VCaP (cell line): ENCODE data around the gene ZNF792.
"Not testable (repeated sequence)": the region's sequence is repeated elsewhere in the genome, so short reads cannot be mapped to it uniquely, and the experiment has no call there.

ENCODE experiments used
- H3K27ac ChIP-seq: fragments of 450-650 bp; 2 replicates; pipeline ENCODE4 v1.5.1; 2017
- TF ChIP-seq, protein P1 (sequence below): fragments of 450-650 bp; conservative IDR thresholded peaks from 2 replicates; pipeline ENCODE4 v1.5.1; 2017; ENCODE audit warnings: mild to moderate bottlenecking, moderate library complexity

Gene ZNF792

DNA sequence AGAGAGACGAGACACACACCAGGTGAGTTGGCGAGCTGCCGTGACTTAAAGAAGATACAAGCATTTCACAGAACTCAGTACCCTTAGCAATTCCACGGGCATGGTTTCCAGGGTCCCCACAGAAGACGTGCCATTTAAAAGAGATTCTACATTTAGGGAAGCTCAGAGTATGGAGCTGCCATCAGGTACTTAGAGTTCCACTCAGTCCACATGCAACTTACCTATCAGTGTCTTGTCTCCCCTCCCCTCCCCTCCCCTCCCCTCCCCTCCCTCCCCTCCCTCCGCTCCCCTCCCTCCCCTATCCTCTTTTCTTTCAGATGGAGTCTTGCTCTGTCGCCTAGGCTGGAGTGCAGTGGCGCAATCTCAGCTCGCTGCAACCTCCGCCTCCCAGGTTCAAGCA is 25.1 kb downstream of the ZNF792 start:
- TF ChIP-seq, protein P1, sequence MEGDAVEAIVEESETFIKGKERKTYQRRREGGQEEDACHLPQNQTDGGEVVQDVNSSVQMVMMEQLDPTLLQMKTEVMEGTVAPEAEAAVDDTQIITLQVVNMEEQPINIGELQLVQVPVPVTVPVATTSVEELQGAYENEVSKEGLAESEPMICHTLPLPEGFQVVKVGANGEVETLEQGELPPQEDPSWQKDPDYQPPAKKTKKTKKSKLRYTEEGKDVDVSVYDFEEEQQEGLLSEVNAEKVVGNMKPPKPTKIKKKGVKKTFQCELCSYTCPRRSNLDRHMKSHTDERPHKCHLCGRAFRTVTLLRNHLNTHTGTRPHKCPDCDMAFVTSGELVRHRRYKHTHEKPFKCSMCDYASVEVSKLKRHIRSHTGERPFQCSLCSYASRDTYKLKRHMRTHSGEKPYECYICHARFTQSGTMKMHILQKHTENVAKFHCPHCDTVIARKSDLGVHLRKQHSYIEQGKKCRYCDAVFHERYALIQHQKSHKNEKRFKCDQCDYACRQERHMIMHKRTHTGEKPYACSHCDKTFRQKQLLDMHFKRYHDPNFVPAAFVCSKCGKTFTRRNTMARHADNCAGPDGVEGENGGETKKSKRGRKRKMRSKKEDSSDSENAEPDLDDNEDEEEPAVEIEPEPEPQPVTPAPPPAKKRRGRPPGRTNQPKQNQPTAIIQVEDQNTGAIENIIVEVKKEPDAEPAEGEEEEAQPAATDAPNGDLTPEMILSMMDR = no peak
- H3K27ac ChIP-seq = no peak overlapping the region

DNA sequence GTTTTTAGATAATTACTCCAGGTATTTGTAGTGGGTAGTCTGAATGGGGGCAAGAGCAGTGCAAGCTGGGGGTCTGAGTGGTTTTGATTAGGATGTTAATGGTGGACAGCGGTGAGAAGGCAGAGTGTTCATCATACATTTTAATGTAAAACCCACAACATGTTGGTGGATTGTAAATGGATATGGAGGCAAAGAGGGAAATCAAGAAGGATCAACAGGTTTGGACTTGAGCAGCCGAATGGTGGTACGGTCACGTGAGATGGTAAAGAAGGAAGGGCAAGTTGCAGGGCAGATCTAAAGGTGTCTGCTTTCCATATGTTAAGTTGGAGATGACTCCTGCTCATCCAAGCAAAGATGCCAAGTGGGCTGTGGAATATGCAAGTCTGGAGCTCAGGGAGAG is 27.8 kb downstream of the ZNF792 start:
- no peak overlapping the region for H3K27ac ChIP-seq
- TF ChIP-seq, protein P1 = no peak

DNA sequence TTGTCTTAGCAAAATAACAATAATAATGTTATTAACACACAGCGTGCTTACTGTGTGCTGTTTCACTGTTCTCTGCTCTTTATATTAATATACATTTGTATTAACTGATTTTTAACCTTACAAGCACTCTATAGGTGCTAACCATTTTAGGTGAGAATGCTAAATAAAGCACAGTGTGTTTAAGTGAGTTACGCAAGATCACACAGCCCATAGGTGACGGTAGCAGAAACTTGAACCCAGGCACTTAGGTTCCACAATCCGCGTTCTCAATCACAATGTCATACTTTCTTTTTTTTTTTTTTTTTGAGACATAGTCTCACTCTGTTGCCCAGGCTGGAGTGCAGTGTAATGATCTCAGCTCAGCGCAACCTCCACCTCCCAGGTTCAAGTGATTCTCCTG is 31.5 kb downstream of the ZNF792 start:
- TF ChIP-seq, protein P1 = no peak
- H3K27ac ChIP-seq = no peak overlapping the region

DNA sequence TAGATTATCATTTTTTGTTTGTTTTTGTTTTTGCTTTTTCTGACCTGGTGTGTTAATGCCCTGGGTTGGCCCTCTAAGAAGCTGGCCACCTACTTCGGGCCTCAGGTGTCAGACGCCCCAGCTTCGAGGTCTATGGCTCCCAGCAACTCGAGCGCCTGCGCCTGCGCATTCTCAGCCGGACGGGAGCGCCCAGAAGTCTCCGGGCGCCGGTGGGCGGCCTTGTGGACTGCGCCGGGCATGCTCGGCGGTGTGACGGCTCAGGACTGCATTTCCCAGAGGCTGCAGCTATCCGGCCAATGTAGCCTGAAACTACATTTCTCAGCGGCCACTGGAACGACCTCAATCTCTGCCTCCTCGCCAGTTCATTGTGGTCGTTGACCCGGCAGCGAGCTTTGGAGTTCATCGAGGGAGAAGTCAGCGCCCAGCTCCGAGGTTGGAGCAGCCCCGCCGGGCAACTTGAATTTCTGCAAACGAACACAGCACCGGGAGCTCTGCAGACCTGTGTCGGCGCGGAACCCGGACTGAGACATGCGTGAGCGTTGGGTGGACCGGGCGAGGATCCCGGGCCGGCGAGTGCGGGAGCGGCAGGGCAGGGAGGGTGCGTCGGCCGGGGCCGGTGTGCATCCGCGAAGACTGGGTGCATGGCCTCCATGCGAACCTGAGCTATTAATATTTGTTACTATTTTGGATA is 37.2 kb downstream of the ZNF792 start, which contains the start of gene ZNF30:
Gene ZNF30 (plus strand): TSS at position 219 of the 691 bp plus-strand sequence. CDS start 3,045 bp downstream, outside the sequence.
- H3K27ac ChIP-seq = peak within 1 kb of the TSS; percentile 93
- TF ChIP-seq, protein P1 = no peak

DNA sequence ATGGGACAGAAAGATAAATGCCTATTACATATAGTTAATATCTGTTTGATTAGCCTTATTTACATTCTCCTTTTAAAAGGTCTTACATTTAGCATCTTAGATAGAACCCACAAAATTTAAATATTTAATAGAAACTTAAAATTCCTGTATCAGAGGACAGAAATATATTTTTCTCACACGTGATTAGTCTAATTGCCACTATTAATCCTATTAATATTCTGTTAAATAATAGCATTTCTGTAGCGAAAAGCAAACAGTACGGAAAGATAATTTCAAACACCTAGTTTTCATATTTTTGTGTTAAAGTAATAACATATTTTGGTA is 37.7 kb downstream of the ZNF792 start:
- H3K27ac ChIP-seq = peak overlapping the region; percentile 93
- TF ChIP-seq, protein P1 = no peak

DNA sequence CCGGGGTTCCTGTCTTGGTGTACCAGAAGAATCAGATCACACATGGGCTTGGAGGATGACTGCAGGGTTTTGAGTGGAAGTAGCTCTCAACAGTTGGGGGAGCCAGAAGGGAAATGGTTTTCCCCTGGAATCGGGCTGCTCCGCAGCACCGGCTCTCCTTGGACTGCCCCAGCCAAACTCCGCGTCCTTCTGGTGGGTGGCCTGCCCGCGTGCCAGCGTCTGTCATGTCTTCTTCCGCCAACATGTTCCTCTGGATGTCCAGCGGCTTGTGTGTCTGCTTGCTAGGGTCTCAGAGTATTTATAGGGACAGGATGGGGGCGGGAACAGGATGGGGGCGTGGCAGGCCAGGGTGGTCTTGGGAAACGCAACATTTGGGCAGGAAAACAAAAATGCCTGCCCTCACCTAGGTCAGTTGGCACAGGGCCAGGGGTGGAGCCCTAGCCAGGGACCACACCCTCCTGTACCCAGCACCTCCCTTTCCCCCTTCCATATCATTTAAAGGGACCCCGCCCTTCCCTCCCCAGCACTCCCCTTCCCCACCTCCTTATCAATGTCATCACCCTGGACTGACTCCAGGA is 38.7 kb downstream of the ZNF792 start:
- TF ChIP-seq, protein P1 = no peak
- H3K27ac ChIP-seq = peak overlapping the region; percentile 93

DNA sequence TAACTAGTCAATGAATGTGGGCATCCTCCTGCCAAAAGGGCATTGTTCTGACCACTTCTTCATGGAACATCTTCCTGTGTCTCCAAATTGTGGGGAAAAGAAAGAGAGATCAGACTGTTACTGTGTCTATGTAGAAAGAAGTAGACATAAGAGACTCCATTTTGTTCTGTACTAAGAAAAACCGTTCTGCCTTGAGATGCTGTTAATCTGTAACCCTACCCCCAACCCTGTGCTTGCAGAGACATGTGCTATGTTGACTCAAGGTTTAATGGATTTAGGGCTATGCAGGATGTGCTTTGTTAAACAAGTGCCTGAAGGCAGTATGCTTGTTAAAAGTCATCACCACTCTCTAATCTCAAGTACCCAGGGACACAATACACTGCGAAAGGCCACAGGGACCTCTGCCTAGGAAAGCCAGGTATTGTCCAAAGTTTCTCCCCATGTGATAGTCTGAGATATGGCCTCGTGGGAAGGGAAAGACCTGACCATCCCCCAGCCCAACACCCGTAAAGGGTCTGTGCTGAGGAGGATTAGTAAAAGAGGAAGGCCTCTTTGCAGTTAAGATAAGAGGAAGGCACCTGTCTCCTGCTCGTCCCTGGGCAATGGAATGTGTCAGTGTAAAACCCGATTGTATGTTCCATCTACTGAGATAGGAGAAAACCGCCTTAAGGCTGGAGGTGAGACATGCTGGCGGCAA is 43.8 kb downstream of the ZNF792 start:
- H3K27ac ChIP-seq = peak overlapping the region; percentile 79

DNA sequence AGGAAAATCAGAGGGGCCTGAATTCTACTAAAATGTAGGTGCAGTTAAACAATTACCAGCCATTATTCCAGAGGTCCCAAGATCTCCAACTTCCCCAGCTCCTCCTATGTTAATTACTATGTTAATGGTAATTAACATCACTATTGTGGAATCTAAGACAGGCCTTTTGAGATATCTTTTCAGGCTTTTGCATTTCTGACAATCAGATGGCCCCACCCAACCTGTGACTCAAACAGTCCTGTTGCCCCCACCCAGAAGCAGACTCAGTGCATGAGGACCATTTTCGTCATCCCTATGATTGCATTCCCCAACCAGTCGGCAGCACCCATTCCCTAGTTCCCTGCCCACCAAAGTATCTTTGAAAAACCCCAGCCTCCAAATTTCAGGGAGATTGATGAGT is 45.8 kb downstream of the ZNF792 start:
- H3K27ac ChIP-seq = no peak overlapping the region
- TF ChIP-seq, protein P1 = no peak

DNA sequence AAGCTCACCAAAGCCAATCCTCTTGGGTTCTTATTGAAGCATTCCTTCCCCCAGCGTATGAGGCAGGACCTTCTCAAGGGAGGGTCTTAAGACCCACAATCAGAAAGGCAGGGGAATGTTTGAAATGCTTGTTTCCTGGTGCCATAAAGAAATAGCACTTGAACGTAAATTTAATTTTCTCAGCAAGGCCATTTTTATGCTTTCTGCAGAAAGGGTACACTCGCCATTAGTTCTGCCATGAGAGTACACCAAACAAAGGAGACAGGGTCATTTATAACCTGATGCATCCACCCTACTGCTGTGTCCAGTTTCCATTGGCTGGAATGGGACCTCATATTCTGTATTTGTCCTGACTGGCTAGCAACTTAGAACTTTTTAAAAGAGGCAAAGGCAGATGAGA is 46.9 kb downstream of the ZNF792 start:
- not testable (repeated sequence) for H3K27ac ChIP-seq
